Measurements from ENCODE around the gene SEPSECS. TPM values are rescaled to one million over a fixed set of nuclear protein-coding genes. Genes with fewer than 3 reads are reported as not detected.

SEPSECS gene
- total RNA-seq, 3 donors from 2014 or later (not counting 1 experiment from before 2014, with no cell fraction given): 18.5 to 26.6 (median 20.7) TPM

DNA sequence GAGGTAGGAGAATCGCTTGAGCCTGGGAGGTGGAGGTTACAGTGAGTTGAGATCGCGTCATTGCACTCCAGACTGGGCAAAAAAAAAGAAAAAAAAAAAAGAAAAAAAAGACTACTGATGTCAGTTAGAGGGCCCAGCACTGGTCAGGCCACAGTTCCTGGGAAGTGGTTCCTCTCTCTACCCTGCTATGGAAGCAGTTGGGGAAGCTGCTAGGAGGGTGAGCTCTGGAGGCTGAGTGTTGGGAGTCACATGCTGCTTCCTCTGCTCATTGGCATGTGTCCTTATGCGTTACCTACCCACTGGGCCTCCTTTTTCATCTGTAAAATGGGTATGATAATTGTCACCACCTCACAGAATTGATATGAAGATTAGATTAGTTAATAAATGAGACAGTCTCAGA lies 50.7 kb downstream of the SEPSECS start:
- no peaks in the 10 kb centered on the region for H3K36me3 Mint-ChIP-seq
- Histone ChIP-seq H3K27ac (ENCODE audit: low read length) (no peak overlapping the region), H3K9me3 (ENCODE audit: control insufficient read depth, insufficient read depth, low read length) (no peaks in the 10 kb centered on the region), H3K4me3 (ENCODE audit: low read length) (no peak overlapping the region), H3K27me3 (ENCODE audit: control insufficient read depth, insufficient read depth, low read length) (no peaks in the 10 kb centered on the region), H3K36me3 (ENCODE audit: control insufficient read depth, insufficient read depth, low read length) (no peaks in the 10 kb centered on the region), H3K4me1 (ENCODE audit: control insufficient read depth, insufficient read depth, low read length) (no peaks in the 10 kb centered on the region)
- 100% methylated on average over 3 of the region's 4 CpGs for WGBS (ENCODE audit: insufficient coverage)
- no peaks in the 10 kb centered on the region for H3K4me1 Mint-ChIP-seq
- no peak overlapping the region for H3K4me3 Mint-ChIP-seq
- H3K9me3 Mint-ChIP-seq: no peaks in the 10 kb centered on the region
- no peak overlapping the region for H3K27ac Mint-ChIP-seq
- ATAC-seq (no peak), DNase-seq (no peak)
- H3K27me3 Mint-ChIP-seq (ENCODE audit: low read depth in 2 of 2): peaks cover 0 to 8% of the 10 kb centered on the region in 2 donors
- intact Hi-C loops (cut with micrococcal nuclease): no loop called here
- TF ChIP-seq, protein P1, sequence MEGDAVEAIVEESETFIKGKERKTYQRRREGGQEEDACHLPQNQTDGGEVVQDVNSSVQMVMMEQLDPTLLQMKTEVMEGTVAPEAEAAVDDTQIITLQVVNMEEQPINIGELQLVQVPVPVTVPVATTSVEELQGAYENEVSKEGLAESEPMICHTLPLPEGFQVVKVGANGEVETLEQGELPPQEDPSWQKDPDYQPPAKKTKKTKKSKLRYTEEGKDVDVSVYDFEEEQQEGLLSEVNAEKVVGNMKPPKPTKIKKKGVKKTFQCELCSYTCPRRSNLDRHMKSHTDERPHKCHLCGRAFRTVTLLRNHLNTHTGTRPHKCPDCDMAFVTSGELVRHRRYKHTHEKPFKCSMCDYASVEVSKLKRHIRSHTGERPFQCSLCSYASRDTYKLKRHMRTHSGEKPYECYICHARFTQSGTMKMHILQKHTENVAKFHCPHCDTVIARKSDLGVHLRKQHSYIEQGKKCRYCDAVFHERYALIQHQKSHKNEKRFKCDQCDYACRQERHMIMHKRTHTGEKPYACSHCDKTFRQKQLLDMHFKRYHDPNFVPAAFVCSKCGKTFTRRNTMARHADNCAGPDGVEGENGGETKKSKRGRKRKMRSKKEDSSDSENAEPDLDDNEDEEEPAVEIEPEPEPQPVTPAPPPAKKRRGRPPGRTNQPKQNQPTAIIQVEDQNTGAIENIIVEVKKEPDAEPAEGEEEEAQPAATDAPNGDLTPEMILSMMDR (IDR thresholded peaks at IDR 0.05): no peak

DNA sequence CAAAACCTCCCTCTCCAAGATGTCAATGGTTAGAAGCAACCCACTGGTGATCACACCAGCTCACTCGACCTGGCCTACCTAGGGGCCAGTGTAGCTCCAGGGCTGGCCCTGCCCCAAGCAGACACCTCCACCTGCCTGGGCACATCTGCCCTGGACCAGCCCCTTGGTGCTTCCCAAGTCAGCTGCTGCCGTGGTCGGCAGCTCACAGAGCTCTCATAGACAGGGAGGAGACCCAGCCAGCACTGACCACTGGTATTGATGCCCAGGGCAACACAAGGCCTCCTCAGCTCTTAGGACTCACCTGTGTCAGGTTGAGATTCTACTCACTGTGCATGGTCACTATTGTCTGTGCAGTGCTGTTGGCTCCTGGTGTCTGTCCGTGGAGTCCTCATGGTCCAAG lies 51.7 kb downstream of the SEPSECS start:
- Mint-ChIP-seq H3K36me3 (no peaks in the 10 kb centered on the region), H3K27me3 (ENCODE audit: low read depth in 2 of 2) (peaks cover 0 to 8% of the 10 kb centered on the region in 2 donors), H3K4me1 (no peaks in the 10 kb centered on the region), H3K9me3 (no peaks in the 10 kb centered on the region), H3K27ac (no peak overlapping the region), H3K4me3 (no peak overlapping the region)
- TF ChIP-seq, protein P1 (IDR thresholded peaks at IDR 0.05): no peak
- no peaks in the 10 kb centered on the region for H3K27me3 ChIP-seq (ENCODE audit: control insufficient read depth, insufficient read depth, low read length)
- no peak overlapping the region for H3K4me3 ChIP-seq (ENCODE audit: low read length)
- no peak overlapping the region for H3K27ac ChIP-seq (ENCODE audit: low read length)
- no peaks in the 10 kb centered on the region for H3K9me3 ChIP-seq (ENCODE audit: control insufficient read depth, insufficient read depth, low read length)
- H3K36me3 ChIP-seq (ENCODE audit: control insufficient read depth, insufficient read depth, low read length): no peaks in the 10 kb centered on the region
- H3K4me1 ChIP-seq (ENCODE audit: control insufficient read depth, insufficient read depth, low read length): no peaks in the 10 kb centered on the region
- 87% methylated on average over 4 of the region's 4 CpGs for WGBS (ENCODE audit: insufficient coverage)
- ATAC-seq (no peak), DNase-seq (no peak)
- intact Hi-C loops (cut with micrococcal nuclease): no loop called here

DNA sequence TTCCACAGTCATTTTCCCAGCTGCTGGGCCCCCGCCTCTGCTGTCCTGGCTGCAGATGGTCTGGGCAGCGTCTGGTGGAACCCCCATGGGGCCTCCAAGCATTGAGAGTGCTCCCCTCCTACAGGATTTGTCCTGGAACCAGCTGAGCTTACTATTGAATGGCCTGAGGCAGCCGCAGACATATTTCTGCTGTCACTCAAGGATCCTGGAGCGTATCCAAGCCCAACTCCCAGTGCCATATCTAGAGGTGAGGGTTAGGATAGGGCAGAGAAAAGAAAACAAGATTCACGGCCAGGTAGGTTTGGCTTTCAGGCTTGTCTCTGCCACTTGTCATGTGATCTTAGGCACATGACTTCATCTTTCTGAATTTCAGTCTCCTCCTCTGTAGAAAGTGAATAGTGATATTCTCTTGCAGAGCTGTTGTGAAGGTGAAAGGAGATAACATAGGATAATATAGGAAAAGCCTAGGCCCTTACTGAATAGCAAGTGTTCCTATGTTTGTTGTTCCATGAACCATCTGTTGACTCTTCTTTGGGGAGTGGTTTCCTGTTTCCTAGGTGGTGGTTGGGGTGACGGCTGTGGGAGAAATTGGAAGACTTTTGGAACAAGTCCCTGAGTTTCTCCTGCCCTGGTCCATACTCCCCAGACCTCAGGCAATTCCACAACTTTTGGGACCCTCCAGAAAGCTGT lies 52.3 kb downstream of the SEPSECS start:
- Histone ChIP-seq H3K36me3 (ENCODE audit: control insufficient read depth, insufficient read depth, low read length) (no peaks in the 10 kb centered on the region), H3K9me3 (ENCODE audit: control insufficient read depth, insufficient read depth, low read length) (no peaks in the 10 kb centered on the region), H3K4me3 (ENCODE audit: low read length) (no peak overlapping the region), H3K27me3 (ENCODE audit: control insufficient read depth, insufficient read depth, low read length) (no peaks in the 10 kb centered on the region), H3K4me1 (ENCODE audit: control insufficient read depth, insufficient read depth, low read length) (no peaks in the 10 kb centered on the region), H3K27ac (ENCODE audit: low read length) (no peak overlapping the region)
- TF ChIP-seq, protein P1 (IDR thresholded peaks at IDR 0.05): no peak
- Mint-ChIP-seq H3K4me3 (no peak overlapping the region), H3K27ac (no peak overlapping the region), H3K27me3 (ENCODE audit: low read depth in 2 of 2) (peaks cover 0 to 8% of the 10 kb centered on the region in 2 donors), H3K36me3 (no peaks in the 10 kb centered on the region), H3K9me3 (no peaks in the 10 kb centered on the region), H3K4me1 (no peaks in the 10 kb centered on the region)
- no peak for DNase-seq
- no peak for ATAC-seq
- intact Hi-C loops (cut with micrococcal nuclease): no loop called here
- WGBS (ENCODE audit: insufficient coverage): 82% methylated on average over 5 of the region's 6 CpGs
